Upper lobe of right lung (tissue), 1 donor: ENCODE data around the gene DYNLT4. TPM values are rescaled to one million over a fixed set of nuclear protein-coding genes. Genes with fewer than 3 reads are reported as not detected.
"Not testable (repeated sequence)": the region's sequence is repeated elsewhere in the genome, so short reads cannot be mapped to it uniquely, and the experiment has no call there.

Experiments used
- ATAC-seq: fragments of 200-7000 bp; cut with Tn5 transposase; one replicate; pipeline ENCODE4 v1.9.1; 2020; ENCODE audit warnings: mild to moderate bottlenecking, moderate library complexity
- DNase-seq: peaks from one replicate; pipeline ENCODE4 v3.0.0-alpha.2; 2020
- H3K27ac ChIP-seq: fragments of 200-600 bp; one replicate; pipeline ENCODE4 v1.8.0; 2022
- H3K27me3 ChIP-seq: fragments of 200-600 bp; one replicate; pipeline ENCODE4 v1.8.0; 2022; ENCODE audit warnings: mild to moderate bottlenecking
- H3K36me3 ChIP-seq: fragments of 200-600 bp; one replicate; pipeline ENCODE4 v1.8.0; 2022
- H3K4me1 ChIP-seq: fragments of 200-600 bp; one replicate; pipeline ENCODE4 v1.8.0; 2022
- H3K4me3 ChIP-seq: fragments of 200-600 bp; one replicate; pipeline ENCODE4 v1.8.0; 2022; ENCODE audit warnings: mild to moderate bottlenecking
- H3K9me3 ChIP-seq: fragments of 200-600 bp; one replicate; pipeline ENCODE4 v1.8.0; 2022
- CTCF ChIP-seq: fragments of 200-600 bp; IDR thresholded peaks from one replicate; pipeline ENCODE4 v1.8.0; 2022; ENCODE audit warnings: antibody characterized with exemption
- intact Hi-C: fragments of 100-400 bp; cut with DNase I; formaldehyde crosslinking; loops from one replicate; pipeline ENCODE4 v1.11.0; 2022
- total RNA-seq: library from RNA; stranded (reverse); fragmentation: NEBNext Ultra II Directional; extraction: Animal tissue kit (Norgen Biotek cat#: 25700); gene quantifications from one replicate; pipeline ENCODE4 v1.2.1, GENCODE V29; 2021
- donor health status: DM: no; HTN: yes; CAD: no; lungs with severe emphysema.

The DYNLT4 gene
- total RNA-seq, 1 donor from 2014 or later, result not detected

DNA sequence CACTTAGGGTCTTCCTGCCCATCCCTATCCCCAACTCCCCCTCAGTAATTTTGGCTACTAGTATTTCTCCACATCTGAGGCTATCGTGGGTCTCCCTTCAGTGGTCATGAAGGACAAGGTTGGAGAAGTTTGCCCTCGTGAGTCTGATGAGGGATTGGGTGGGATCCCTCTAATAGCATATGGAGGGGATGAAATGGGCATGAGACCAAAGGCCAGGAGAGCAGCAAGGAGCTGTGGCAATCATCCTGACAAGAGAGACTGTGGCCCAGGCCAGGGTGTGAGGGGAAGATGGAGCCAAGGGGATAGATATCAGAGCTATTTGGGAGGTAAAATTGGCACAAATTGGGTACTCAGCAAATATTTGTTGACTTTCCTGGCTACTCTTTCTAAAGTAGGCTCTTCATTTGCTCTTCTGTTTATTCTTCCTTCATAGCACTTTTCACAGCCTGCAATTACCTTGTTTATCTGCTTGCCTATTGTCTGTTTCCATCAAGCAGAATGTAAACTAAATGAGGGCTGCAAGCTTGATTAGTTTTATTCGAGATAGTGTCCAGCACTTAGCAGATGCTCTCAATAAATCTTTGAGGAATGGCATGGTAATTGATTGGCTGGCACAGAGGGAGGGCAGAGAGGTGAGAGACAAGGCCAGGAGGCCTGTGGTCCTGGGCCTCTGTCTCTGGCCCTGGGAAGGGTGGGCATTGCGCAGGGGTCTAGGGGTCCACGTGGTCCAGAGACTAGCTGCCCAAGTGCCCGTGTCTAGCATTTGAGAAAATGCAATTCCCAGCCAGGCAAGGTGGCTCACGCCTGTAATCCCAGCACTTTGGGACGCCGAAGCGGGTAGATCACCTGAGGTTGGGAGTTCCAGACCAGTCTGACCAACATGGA, 8.4 kb downstream of the DYNLT4 start:
- H3K4me1 ChIP-seq, result peaks cover 28% of the 10 kb centered on the region

GRCh38 chr1:44797886-44798285, 9.3 kb downstream of the DYNLT4 start:
- H3K27ac ChIP-seq, H3K27me3 ChIP-seq, intact Hi-C loops, ATAC-seq, H3K9me3 ChIP-seq, H3K4me3 ChIP-seq, H3K36me3 ChIP-seq: not testable (repeated sequence)
- peak; percentile 19 for DNase-seq
- peaks cover 21% of the 10 kb centered on the region for H3K4me1 ChIP-seq

More for the DNA sequence above, 8.4 kb downstream of the DYNLT4 start:
- Histone ChIP-seq H3K36me3 (peaks cover 13% of the 10 kb centered on the region), H3K27me3 (no peaks in the 10 kb centered on the region), H3K4me3 (no peak overlapping the region), H3K9me3 (no peaks in the 10 kb centered on the region), H3K27ac (peak overlapping the region; percentile 96)
- TF ChIP-seq CTCF, result no peak
- intact Hi-C loops, result no loop called here
- ATAC-seq (no peak), DNase-seq (peak; percentile 67)

DNA sequence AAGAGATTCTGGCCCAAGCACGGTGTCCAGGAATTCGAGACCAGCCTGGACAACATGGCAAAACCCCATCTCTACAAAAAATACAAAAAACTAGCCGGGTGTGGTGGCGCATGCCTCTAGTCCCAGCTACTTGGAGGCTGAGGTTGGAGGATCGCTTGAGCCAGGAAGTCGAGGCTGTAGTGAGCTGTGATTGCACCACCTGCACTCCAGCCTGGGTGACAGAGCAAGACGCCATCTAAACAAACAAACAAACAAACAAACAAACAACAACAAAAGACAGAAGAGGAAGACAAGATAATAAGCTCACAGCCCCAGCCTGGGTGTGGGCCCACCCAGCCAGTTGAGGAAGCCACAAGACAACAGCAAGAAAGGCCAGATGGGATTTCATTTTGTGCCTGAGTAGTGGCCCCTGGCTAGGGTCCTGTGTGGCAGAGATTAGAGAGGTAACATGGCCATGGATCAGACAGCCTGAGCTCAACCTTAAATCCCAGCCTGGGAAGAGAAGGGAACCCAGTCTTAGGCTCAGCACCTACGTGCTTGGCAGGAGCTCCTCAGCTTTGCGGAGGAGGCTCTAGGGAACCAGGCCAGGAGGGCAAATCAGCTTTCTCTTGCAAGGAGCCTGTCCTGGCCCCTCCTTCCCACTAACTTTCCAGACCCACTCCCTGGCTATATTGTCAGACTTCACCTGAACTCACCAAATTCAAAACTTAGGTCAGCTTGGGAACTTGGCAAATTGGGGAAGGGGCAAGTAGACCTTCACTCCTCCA, 14.2 kb downstream of the DYNLT4 start:
- ATAC-seq (peak; percentile 24), DNase-seq (peak; percentile 34)
- Histone ChIP-seq H3K4me1 (no peaks in the 10 kb centered on the region), H3K9me3 (no peaks in the 10 kb centered on the region), H3K27me3 (no peaks in the 10 kb centered on the region), H3K36me3 (no peaks in the 10 kb centered on the region), H3K27ac (peak overlapping the region; percentile 51), H3K4me3 (no peak overlapping the region)
- no peak for TF ChIP-seq CTCF
- intact Hi-C loops, result no loop called here

DNA sequence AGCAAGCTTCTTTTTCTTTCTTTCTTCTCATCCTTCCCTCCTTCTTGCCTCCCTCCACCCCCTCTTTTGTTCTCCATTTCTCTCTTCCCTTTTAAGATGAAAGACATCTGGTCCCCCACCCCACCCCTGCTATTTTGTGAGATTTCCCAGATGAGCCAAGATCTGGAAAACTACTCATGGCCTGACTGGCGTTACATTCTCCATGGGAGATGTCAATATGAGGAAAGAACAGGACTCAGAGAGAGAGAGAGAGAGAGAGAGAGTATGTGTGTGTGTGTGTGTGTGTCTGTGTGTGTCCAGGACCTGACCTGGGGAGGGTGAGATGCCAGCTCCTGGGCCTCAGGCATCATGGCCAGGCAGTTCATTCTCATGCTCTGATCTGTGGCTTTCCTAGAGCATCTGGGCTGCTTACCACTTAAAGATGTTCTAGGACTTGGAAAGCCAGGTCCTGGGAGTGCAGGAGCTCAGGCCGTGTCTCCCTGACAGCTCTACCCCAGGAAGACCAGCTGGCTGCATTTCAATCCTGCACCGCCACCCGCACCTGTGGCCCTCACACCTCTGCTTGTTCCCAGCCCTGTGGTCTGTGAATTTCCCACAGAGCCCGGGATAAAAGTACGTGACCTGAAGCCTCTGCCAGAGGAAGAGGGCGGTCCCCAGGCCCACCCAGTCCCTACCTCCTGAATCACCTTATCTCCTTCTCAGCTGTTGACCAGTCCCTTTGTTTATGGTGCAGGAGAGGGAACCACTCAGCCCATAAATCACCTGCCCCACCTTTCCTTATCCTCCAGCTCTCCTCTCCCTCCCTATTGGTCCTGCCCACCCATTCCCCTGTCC, 16.0 kb downstream of the DYNLT4 start:
- H3K4me3 ChIP-seq, result no peak overlapping the region
- no peaks in the 10 kb centered on the region for H3K36me3 ChIP-seq
- DNase-seq (peak; percentile 34), ATAC-seq (no peak)
- no peak overlapping the region for H3K27ac ChIP-seq
- peaks cover 5% of the 10 kb centered on the region for H3K4me1 ChIP-seq
- no peaks in the 10 kb centered on the region for H3K9me3 ChIP-seq
- TF ChIP-seq CTCF, result no peak
- no peaks in the 10 kb centered on the region for H3K27me3 ChIP-seq
- intact Hi-C loops, result no loop called here

- ATAC-seq (no peak), DNase-seq (no peak)
- Histone ChIP-seq H3K27me3 (no peaks in the 10 kb centered on the region), H3K4me1 (peaks cover 27% of the 10 kb centered on the region), H3K27ac (no peak within 1 kb of the TSS), H3K9me3 (no peaks in the 10 kb centered on the region), H3K36me3 (no peaks in the 10 kb centered on the region), H3K4me3 (no peak within 1 kb of the TSS)
- no peak for TF ChIP-seq CTCF
- intact Hi-C loops, result no loop called here
Measured at GRCh38 chr1:44788120-44788860, 18.9 kb downstream of the DYNLT4 start, which contains the start of gene BEST4. Gene BEST4 (minus strand): TSS chr1:44788170. CDS start chr1:44787705, 465 bp downstream.
